ENCODE data around the gene ARHGAP23.
"Not testable (repeated sequence)": the region's sequence is repeated elsewhere in the genome, so short reads cannot be mapped to it uniquely, and the experiment has no call there.

GRCh38 chr17:38497656-38498055 is 69.4 kb downstream of the ARHGAP23 start:
- not testable (repeated sequence) for TF ChIP-seq POLR2A, POLR2AphosphoS5, TAF1 (IDR thresholded peaks at IDR 0.05; ENCODE audit: low read depth, low read length)
